ENCODE measurements around the gene ADGRF3. TPM values are rescaled to one million over a fixed set of nuclear protein-coding genes. Genes with fewer than 3 reads are reported as not detected.
A peak's percentile ranks its signal among the peaks of the same experiment; 100 is the strongest.

The ADGRF3 gene
- total and polyA plus RNA-seq, 9 of the 15 experiments (the other 6 are each of a cell fraction or from before 2014, with no cell fraction given) = 0.04 to 0.54 (median 0.16) TPM; not detected in 2

DNA sequence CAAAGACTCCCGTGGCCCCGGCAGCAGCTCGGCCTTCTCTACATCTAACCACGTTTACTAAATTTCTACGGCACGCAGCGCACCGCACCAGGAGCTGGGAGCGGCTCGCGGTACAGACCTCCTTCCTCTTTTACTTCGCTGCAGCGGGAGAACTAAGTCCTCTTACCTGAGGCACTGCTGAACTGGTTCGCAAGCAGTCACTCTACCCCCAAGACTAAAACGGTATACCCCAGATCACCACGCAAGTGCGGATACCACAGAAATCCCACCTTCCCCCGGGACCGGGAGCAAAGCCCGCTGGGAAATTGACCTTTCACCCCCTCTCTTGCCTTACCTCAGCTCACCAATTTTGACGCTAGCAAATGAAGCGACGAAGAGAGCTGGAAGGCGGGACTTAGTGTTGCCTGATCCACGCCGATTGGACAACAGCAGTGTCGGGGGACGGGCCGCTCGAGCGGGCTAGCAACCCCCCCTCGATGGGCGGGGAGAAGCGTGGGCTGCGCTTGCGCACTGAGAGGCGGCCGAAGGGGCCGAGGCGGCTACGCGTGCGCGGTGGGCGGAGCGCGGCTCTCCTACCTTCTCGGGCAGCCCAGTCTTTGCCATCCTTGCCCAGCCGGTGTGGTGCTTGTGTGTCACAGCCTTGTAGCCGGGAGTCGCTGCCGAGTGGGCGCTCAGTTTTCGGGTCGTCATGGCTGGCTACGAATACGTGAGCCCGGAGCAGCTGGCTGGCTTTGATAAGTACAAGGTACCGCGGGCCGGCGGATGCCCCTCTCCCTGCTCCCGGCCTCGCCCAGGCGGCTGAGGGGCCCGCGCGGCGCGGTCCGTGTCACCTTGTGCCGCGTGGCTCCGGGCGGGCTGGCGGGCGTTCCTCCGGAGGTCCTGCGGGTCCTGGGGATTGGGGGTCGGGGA lies 790 bp downstream of the ADGRF3 start, which contains the start of gene SELENOI (continued):
- TF ChIP-seq, protein P1, sequence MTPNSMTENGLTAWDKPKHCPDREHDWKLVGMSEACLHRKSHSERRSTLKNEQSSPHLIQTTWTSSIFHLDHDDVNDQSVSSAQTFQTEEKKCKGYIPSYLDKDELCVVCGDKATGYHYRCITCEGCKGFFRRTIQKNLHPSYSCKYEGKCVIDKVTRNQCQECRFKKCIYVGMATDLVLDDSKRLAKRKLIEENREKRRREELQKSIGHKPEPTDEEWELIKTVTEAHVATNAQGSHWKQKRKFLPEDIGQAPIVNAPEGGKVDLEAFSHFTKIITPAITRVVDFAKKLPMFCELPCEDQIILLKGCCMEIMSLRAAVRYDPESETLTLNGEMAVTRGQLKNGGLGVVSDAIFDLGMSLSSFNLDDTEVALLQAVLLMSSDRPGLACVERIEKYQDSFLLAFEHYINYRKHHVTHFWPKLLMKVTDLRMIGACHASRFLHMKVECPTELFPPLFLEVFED (CRISPR knock-in tag; conservative IDR thresholded peaks at IDR 0.05) = no peak
- TF ChIP-seq ZNF3 (CRISPR knock-in tag; IDR thresholded peaks at IDR 0.05) (no peak), SIX5 (IDR thresholded peaks at IDR 0.05; ENCODE audit: borderline replicate concordance in 1 of 2, insufficient read depth in 1 of 2, low read depth in 1 of 2, low read length in 2 of 2) (no peak; a peak in 1 of 4 replicates), KLF10 (CRISPR knock-in tag; IDR thresholded peaks at IDR 0.05) (no peak), EP400 (IDR thresholded peaks at IDR 0.05) (peak; percentile 87), SUPT5H (IDR thresholded peaks at IDR 0.05) (peak; percentile 98), CCAR2 (IDR thresholded peaks at IDR 0.05; ENCODE audit: low read depth, low read length) (no peak)
- TF ChIP-seq, protein P2, sequence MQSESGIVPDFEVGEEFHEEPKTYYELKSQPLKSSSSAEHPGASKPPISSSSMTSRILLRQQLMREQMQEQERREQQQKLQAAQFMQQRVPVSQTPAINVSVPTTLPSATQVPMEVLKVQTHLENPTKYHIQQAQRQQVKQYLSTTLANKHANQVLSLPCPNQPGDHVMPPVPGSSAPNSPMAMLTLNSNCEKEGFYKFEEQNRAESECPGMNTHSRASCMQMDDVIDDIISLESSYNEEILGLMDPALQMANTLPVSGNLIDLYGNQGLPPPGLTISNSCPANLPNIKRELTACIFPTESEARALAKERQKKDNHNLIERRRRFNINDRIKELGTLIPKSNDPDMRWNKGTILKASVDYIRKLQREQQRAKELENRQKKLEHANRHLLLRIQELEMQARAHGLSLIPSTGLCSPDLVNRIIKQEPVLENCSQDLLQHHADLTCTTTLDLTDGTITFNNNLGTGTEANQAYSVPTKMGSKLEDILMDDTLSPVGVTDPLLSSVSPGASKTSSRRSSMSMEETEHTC (IDR thresholded peaks at IDR 0.05) = no peak
- TF ChIP-seq, protein P3, sequence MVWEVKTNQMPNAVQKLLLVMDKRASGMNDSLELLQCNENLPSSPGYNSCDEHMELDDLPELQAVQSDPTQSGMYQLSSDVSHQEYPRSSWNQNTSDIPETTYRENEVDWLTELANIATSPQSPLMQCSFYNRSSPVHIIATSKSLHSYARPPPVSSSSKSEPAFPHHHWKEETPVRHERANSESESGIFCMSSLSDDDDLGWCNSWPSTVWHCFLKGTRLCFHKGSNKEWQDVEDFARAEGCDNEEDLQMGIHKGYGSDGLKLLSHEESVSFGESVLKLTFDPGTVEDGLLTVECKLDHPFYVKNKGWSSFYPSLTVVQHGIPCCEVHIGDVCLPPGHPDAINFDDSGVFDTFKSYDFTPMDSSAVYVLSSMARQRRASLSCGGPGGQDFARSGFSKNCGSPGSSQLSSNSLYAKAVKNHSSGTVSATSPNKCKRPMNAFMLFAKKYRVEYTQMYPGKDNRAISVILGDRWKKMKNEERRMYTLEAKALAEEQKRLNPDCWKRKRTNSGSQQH (CRISPR knock-in tag; IDR thresholded peaks at IDR 0.05) = no peak
- TF ChIP-seq, protein P4, sequence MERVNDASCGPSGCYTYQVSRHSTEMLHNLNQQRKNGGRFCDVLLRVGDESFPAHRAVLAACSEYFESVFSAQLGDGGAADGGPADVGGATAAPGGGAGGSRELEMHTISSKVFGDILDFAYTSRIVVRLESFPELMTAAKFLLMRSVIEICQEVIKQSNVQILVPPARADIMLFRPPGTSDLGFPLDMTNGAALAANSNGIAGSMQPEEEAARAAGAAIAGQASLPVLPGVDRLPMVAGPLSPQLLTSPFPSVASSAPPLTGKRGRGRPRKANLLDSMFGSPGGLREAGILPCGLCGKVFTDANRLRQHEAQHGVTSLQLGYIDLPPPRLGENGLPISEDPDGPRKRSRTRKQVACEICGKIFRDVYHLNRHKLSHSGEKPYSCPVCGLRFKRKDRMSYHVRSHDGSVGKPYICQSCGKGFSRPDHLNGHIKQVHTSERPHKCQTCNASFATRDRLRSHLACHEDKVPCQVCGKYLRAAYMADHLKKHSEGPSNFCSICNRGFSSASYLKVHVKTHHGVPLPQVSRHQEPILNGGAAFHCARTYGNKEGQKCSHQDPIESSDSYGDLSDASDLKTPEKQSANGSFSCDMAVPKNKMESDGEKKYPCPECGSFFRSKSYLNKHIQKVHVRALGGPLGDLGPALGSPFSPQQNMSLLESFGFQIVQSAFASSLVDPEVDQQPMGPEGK (CRISPR knock-in tag; IDR thresholded peaks at IDR 0.05; ENCODE audit: borderline replicate concordance) = no peak
- TF ChIP-seq, protein P5, sequence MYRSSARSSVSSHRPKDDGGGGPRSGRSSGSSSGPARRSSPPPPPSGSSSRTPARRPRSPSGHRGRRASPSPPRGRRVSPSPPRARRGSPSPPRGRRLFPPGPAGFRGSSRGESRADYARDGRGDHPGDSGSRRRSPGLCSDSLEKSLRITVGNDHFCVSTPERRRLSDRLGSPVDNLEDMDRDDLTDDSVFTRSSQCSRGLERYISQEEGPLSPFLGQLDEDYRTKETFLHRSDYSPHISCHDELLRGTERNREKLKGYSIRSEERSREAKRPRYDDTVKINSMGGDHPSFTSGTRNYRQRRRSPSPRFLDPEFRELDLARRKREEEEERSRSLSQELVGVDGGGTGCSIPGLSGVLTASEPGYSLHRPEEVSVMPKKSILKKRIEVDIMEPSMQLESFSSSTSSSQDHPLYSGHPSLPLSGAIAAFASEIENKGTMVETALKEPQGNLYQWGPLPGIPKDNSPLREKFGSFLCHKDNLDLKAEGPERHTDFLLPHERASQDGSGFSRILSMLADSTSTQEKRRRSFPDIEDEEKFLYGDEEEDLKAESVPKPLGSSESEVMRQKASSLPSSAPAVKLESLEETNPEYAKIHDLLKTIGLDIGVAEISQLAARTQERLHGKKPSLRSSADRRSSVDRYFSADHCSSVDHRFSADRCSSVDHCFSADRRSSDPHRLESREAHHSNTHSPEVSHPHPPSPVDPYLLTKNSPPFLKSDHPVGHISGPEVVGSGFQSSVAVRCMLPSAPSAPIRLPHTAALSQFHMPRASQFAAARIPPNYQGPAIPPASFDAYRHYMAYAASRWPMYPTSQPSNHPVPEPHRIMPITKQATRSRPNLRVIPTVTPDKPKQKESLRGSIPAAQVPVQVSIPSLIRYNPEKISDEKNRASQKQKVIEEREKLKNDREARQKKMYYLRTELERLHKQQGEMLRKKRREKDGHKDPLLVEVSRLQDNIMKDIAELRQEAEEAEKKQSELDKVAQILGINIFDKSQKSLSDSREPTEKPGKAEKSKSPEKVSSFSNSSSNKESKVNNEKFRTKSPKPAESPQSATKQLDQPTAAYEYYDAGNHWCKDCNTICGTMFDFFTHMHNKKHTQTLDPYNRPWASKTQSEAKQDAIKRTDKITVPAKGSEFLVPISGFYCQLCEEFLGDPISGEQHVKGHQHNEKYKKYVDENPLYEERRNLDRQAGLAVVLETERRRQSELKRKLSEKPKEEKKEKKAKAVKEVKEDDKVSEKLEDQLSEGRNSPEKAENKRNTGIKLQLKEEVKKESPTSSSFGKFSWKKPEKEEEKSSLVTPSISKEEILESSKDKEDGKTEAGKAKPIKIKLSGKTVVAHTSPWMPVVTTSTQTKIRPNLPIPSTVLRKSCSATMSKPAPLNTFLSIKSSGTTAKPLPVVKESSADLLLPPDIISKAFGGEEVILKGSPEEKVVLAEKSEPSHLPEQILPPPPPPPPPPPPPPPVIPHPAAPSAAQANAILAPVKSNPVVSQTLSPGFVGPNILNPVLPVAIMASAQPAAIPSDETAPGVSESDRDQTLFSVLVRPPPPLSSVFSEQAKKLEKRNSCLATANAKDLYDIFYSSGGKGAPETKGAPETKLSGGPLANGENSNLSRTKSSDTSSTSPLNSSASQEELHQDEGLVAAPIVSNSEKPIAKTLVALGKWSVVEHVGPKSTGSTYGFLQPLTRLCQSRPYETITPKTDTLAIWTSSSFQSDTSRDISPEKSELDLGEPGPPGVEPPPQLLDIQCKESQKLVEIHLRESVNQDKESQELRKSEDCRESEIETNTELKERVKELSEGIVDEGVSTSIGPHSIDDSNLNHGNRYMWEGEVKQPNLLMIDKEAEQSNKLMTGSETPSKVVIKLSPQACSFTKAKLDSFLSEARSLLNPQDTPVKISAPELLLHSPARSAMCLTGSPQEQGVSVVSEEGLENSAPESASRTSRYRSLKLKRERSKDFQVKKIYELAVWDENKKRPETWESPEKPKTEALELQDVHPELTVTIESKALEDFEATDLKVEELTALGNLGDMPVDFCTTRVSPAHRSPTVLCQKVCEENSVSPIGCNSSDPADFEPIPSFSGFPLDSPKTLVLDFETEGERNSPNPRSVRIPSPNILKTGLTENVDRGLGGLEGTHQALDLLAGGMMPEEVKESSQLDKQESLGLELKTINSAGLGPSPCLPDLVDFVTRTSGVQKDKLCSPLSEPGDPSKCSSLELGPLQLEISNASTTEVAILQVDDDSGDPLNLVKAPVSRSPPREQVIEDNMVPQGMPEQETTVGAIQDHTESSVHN (IDR thresholded peaks at IDR 0.05; ENCODE audit: borderline replicate concordance in 1 of 2, low read depth in 1 of 2) = no peak
